ENCODE data around the gene CERS1. TPM values are rescaled to one million over a fixed set of nuclear protein-coding genes. Genes with fewer than 3 reads are reported as not detected.

CERS1 gene
- polyA plus RNA-seq, 2 of the 4 experiments (the other 2 are of a cell fraction) = 1.7 to 3.4 TPM

DNA sequence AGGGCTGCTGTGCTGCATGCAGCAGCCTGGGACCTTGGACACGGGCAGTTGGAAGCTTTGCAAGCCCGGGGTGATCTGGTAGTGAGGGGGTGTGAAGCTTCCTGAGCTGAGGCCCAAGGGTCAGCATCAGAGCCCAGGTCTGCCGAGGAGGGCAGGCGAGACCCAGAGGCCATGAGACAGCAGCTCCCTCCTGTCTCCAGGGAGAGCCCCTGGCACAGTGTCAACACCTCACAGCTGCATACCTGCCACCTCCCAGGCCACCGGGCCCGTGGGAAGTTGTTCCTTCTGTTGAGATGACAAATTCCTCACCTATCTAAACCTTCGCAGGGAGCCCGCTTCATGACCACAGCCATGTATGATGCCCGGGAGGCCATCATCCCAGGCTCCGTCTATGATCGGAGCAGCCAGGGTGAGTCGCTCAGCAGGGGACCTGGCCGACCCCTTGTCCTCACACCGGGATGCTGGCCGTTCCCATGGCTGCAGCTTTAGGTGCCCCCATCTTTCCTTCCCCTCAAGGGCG is 32.1 kb downstream of the CERS1 start:
- no peak overlapping the region for H3K4me3 ChIP-seq
- ATAC-seq (0 out of 6 replicates have a peak, but pooled peaks of 1 of the 2 experiments have one; percentile 9), FAIRE-seq (no peak), DNase-seq (ENCODE audit: low read depth in 1 of 2, low spot score in 1 of 2) (no peak)
- no peaks in the 10 kb centered on the region for H3K9me3 ChIP-seq
- CTCF ChIA-PET = interaction anchor here (1.1 to 2.6 kb wide), 6 partner anchors 16 to 394 kb away, joined by 3 to 19 read pairs (median 4); no protein-coding TSS in a partner anchor
- H3K4me1 ChIP-seq = no peaks in the 10 kb centered on the region
- WGBS (ENCODE audit: missing lambda C conversion rate) = 53% methylated on average over 9 of the region's 16 CpGs
- no peak overlapping the region for H3K27ac ChIP-seq
- POLR2A ChIA-PET = no interaction called here
- H3K4me2 ChIP-seq = no peak overlapping the region
- no peak for TF ChIP-seq CHD4 (IDR thresholded peaks at IDR 0.05; ENCODE audit: borderline replicate concordance)
- no peak for TF ChIP-seq ATOH8 (CRISPR knock-in tag; IDR thresholded peaks at IDR 0.05; ENCODE audit: low read depth)
- no peak for TF ChIP-seq TP53 (CRISPR knock-in tag; IDR thresholded peaks at IDR 0.05)
- TF ChIP-seq FOSL2 (IDR thresholded peaks at IDR 0.05) = no peak
- TF ChIP-seq FOSL2 (CRISPR knock-in tag; IDR thresholded peaks at IDR 0.05) = no peak
- TF ChIP-seq JUN (IDR thresholded peaks at IDR 0.05) = no peak
- TF ChIP-seq HDAC2 (IDR thresholded peaks at IDR 0.05) = no peak
- no peak for TF ChIP-seq CHD2 (IDR thresholded peaks at IDR 0.05; ENCODE audit: low read length, partially characterized antibody)
- no peak for TF ChIP-seq CBX2 (IDR thresholded peaks at IDR 0.05; ENCODE audit: borderline replicate concordance, low read depth)
- no peak for TF ChIP-seq ESRRA (IDR thresholded peaks at IDR 0.05; ENCODE audit: borderline replicate concordance, low read length)
- TF ChIP-seq, protein P1, sequence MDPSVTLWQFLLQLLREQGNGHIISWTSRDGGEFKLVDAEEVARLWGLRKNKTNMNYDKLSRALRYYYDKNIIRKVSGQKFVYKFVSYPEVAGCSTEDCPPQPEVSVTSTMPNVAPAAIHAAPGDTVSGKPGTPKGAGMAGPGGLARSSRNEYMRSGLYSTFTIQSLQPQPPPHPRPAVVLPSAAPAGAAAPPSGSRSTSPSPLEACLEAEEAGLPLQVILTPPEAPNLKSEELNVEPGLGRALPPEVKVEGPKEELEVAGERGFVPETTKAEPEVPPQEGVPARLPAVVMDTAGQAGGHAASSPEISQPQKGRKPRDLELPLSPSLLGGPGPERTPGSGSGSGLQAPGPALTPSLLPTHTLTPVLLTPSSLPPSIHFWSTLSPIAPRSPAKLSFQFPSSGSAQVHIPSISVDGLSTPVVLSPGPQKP (IDR thresholded peaks at IDR 0.05; ENCODE audit: low read depth, low read length) = no peak
- TF ChIP-seq, protein P2, sequence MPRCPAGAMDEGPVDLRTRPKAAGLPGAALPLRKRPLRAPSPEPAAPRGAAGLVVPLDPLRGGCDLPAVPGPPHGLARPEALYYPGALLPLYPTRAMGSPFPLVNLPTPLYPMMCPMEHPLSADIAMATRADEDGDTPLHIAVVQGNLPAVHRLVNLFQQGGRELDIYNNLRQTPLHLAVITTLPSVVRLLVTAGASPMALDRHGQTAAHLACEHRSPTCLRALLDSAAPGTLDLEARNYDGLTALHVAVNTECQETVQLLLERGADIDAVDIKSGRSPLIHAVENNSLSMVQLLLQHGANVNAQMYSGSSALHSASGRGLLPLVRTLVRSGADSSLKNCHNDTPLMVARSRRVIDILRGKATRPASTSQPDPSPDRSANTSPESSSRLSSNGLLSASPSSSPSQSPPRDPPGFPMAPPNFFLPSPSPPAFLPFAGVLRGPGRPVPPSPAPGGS (IDR thresholded peaks at IDR 0.05) = no peak
- no peak for TF ChIP-seq RFX5 (IDR thresholded peaks at IDR 0.05)
- no peak for TF ChIP-seq HOXB5 (CRISPR knock-in tag; IDR thresholded peaks at IDR 0.05)

DNA sequence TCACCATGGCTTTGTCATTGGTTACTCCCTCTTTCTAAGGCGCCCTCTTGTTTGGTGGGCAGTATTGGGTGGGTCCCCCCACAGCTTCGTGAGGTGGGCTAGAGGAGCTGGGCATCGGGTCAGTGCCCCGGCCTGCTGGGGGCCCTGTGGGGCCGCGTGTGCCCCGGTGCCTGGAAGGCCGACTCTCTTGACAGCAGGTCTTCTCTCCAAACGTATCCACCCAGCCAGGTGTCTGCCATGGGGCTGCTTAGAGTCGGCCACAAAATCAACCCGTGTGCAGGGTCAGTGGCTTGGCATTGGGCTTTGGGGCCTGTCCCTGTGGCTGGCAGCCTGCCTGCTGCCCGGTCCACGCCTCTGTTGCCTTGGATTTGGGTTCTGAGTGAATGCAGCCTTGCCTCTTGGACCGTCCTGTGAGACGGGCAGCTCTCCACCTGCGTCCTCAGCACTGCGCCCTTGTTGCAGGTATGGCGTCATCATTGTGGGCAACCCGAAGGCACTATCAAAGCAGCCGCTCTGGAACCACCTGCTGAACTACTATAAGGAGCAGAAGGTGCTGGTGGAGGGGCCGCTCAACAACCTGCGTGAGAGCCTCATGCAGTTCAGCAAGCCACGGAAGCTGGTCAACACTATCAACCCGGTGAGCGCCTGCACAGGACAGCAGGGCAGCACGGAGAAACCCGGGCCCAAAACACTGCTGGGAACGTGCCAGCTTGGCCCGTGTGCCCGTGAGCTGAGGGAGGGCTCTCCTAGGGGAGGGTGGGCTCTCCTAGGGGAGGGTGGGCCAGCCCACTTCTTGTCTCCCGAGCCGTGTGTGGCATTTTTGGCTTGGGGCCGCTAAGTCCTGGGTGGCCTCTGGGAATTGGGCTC is 32.7 kb downstream of the CERS1 start:
- DNase-seq (ENCODE audit: low read depth in 1 of 2, low spot score in 1 of 2) (no peak), ATAC-seq (no peak), FAIRE-seq (no peak)
- Histone ChIP-seq H3K27ac (no peak overlapping the region), H3K4me2 (no peak overlapping the region), H3K4me1 (no peaks in the 10 kb centered on the region), H3K4me3 (no peak overlapping the region), H3K9me3 (no peaks in the 10 kb centered on the region)
- TF ChIP-seq NFE2L2 (conservative IDR thresholded peaks at IDR 0.05; ENCODE audit: low read length) = no peak
- TF ChIP-seq KDM1A (IDR thresholded peaks at IDR 0.05; ENCODE audit: low read depth) = no peak
- no peak for TF ChIP-seq HOXB13 (CRISPR knock-in tag; IDR thresholded peaks at IDR 0.05; ENCODE audit: low read depth)
- TF ChIP-seq GATA3 (IDR thresholded peaks at IDR 0.05; ENCODE audit: borderline replicate concordance) = no peak
- no peak for TF ChIP-seq MAZ (IDR thresholded peaks at IDR 0.05; ENCODE audit: borderline replicate concordance, low read depth, low read length)
- POLR2A ChIA-PET = no interaction called here
- WGBS (ENCODE audit: missing lambda C conversion rate) = 89% methylated on average over 15 of the region's 33 CpGs
- CTCF ChIA-PET = interaction anchor here (0.6 to 2.6 kb wide), 9 partner anchors 9 to 394 kb away, joined by 3 to 19 read pairs (median 4); no protein-coding TSS in a partner anchor

DNA sequence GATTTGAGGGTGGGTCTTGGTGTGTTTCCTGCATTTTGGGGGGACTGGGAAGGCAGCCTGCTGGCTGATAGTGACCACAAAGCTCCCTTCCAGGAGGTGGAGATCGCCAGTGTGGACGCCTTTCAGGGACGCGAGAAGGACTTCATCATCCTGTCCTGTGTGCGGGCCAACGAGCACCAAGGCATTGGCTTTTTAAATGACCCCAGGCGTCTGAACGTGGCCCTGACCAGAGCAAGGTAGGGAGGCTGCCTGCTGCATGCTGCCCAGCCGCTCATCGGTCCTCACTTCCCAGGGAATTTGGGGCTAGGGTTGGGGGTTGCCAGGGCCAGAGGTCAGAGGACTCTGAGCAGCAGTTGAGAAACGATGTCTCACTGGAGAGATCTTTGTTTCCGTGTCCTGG is 34.0 kb downstream of the CERS1 start:
- ChIA-PET CTCF (interaction anchor here (4.7 kb wide), 1 partner anchor 15 kb away, joined by 43 read pairs; no protein-coding TSS in a partner anchor), POLR2A (interaction anchor here (0.6 kb wide), 1 partner anchor 78 kb away, joined by 3 read pairs; no protein-coding TSS in a partner anchor)
- no peak overlapping the region for H3K4me2 ChIP-seq
- no peaks in the 10 kb centered on the region for H3K4me1 ChIP-seq
- no peak overlapping the region for H3K27ac ChIP-seq
- H3K9me3 ChIP-seq = no peaks in the 10 kb centered on the region
- no peak overlapping the region for H3K4me3 ChIP-seq
- 94% methylated on average over 9 of the region's 12 CpGs for WGBS (ENCODE audit: missing lambda C conversion rate)
- ATAC-seq = no peak
- TF ChIP-seq CBX2 (IDR thresholded peaks at IDR 0.05; ENCODE audit: borderline replicate concordance, low read depth) = no peak
- no peak for TF ChIP-seq EHF (CRISPR knock-in tag; IDR thresholded peaks at IDR 0.05)
- TF ChIP-seq ZNF302 (CRISPR knock-in tag; IDR thresholded peaks at IDR 0.05) = no peak
- TF ChIP-seq CEBPB (IDR thresholded peaks at IDR 0.05) = no peak
- TF ChIP-seq CHD2 (IDR thresholded peaks at IDR 0.05; ENCODE audit: low read length, partially characterized antibody) = no peak
- TF ChIP-seq TFCP2L1 (CRISPR knock-in tag; IDR thresholded peaks at IDR 0.05) = no peak
- FAIRE-seq = no peak
- DNase-seq (ENCODE audit: low read depth in 1 of 2, low spot score in 1 of 2) = no peak
